NB4 (cell line): Measurements from ENCODE around the gene ITGAE.

ENCODE experiments used
- DNase-seq: peaks from one replicate; pipeline ENCODE4 v3.0.0; 2010; ENCODE audit warnings: low read depth
- H3K4me3 ChIP-seq: one replicate; pipeline ENCODE4 v1.5.1; 2011; ENCODE audit warnings: mild to moderate bottlenecking, low read depth, low read length, moderate library complexity
- CTCF ChIP-seq: IDR thresholded peaks from one replicate; pipeline ENCODE4 v1.5.1; 2012; ENCODE audit warnings: low read depth, low read length
- MAX ChIP-seq: IDR thresholded peaks from 2 replicates; pipeline ENCODE4 v1.6.1; 2011; ENCODE audit warnings: low read depth, low read length
- MYC ChIP-seq: IDR thresholded peaks from 2 replicates; pipeline ENCODE4 v1.6.1; 2011; ENCODE audit warnings: low read depth, low read length
- POLR2A ChIP-seq: IDR thresholded peaks from 2 replicates; pipeline ENCODE4 v1.6.1; 2011; ENCODE audit warnings: mild to moderate bottlenecking; ENCODE audit not compliant: insufficient read length; ENCODE audit errors: extremely low read depth

ITGAE gene

DNA sequence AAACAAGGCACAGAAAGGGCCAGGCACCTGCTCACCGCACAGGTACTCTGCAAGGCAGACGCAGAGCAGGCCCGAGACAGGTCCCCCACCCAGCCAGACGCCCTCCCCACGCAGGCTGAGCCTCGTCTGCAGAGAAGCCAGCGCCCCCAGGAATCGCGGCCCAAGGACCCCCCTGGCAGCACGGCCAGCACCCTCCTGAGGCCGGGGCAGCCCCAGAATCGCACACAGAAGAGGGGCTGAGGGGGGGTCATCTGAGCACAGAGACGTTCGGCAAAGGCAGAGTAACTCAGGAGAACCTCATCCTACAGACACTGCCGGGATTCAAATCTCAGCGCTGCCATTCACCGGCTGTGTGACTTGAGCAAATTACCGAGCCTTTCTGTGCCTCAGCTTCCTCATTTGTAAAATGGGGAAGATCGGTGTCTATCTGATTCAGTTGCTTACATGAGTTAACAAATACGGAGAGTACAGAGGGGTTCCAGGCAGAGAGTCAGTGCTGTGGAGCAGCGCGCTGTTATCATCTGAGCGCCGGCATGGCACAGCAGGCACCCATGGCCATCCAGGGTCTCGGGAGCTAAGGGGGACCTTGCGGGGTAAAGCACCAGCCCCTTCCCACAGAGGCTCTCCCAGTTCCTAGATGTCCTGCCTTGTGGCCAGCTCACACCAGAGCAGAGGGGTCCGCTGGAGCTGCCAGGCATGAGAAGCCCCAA is 122.0 kb downstream of the ITGAE start:
- TF ChIP-seq MYC, result no peak
- TF ChIP-seq CTCF, result no peak
- TF ChIP-seq POLR2A, result no peak
- no peak for TF ChIP-seq MAX
- H3K4me3 ChIP-seq, result no peak overlapping the region
- no peak for DNase-seq

GRCh38 chr17:3678095-3678820 is 122.7 kb downstream of the ITGAE start:
- H3K4me3 ChIP-seq, result no peak overlapping the region
- TF ChIP-seq MYC (no peak), POLR2A (no peak), CTCF (no peak), MAX (no peak)
- no peak for DNase-seq

- TF ChIP-seq CTCF (no peak), MAX (no peak), MYC (no peak), POLR2A (no peak)
- H3K4me3 ChIP-seq, result no peak overlapping the region
- DNase-seq, result no peak
These were observed 125.1 kb downstream of the ITGAE start for GRCh38 chr17:3675886-3676285.

- TF ChIP-seq CTCF (no peak), MYC (no peak), POLR2A (no peak), MAX (no peak)
- no peak for DNase-seq
- H3K4me3 ChIP-seq, result no peak overlapping the region
These were observed 128.4 kb downstream of the ITGAE start for GRCh38 chr17:3672571-3672970.

GRCh38 chr17:3669548-3669947 is 131.4 kb downstream of the ITGAE start:
- H3K4me3 ChIP-seq, result peak overlapping the region; percentile 80
- TF ChIP-seq MAX (no peak), MYC (no peak), CTCF (no peak), POLR2A (no peak)
- DNase-seq, result no peak

GRCh38 chr17:3669085-3669347 is 132.0 kb downstream of the ITGAE start:
- no peak for TF ChIP-seq POLR2A
- no peak for TF ChIP-seq CTCF
- no peak for TF ChIP-seq MYC
- TF ChIP-seq MAX, result no peak
- H3K4me3 ChIP-seq, result peak overlapping the region; percentile 80
- DNase-seq, result no peak
